Activated CD4-positive, alpha-beta T cell treated with anti-CD3 and anti-CD28 coated beads, Interleukin-2, amount 50 U/mL, for 48 hours (primary cell): ENCODE results near the gene SLN.
A peak's percentile ranks its signal among the peaks of the same experiment; 100 is the strongest.

ENCODE experiments used
- DNase-seq, 2 experiments: peaks; one replicate each; pipeline ENCODE4 v3.0.0-alpha.2; 2020

SLN gene

DNA sequence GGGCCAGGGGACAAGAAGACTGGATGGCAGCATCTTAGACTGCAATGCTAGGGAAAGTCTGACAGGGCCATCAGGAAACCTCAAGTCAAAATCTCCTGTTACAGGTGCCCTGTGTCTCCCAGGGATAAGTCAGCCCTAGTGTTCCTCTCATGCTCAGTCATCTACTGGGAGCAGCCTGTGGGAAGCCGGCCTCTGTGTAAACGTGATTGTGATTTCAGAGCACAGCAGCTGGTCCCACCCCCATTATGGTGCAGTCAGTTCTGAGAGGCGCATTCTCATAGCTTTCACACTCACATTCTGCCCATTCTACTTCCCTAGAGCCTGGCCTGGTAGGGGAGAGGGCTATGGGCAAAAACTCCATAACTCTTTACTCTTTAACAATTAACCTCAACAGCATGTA is 7.2 kb upstream of the SLN start:
- no peak for DNase-seq

DNA sequence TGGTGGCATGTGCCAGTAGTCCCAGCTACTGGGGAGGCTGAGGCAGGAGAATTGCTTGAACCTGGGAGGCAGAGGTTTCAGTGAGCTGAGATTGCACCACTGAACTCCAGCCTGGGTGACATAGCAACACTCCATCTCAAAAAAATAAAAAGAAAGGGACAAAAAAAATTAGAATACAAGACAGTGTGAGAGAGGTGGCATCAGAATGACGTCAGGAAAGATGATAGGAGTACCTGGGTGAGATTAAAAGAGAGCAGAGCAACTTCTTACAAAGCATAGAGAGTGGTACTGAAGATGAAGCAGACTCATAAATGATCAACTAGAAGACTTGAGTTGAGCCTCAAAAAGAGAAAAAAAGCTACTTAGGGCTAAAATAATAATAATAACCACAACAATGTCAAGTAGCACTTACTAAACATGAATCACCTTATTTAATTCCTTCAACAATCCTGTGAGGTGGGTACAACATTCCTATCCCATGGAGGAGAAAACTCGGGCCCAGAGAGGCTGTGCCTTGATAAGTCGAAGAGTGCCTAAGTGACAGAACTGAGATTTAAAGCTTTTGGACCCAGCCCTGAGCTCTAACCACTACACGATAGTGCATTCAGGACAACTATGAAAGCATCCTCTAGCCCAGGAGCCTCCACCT is 5.2 kb upstream of the SLN start:
- no peak for DNase-seq

- no peak for DNase-seq
Measured at GRCh38 chr11:107713009-107713408, 1.2 kb upstream of the SLN start.

GRCh38 chr11:107710301-107710700 is 1.6 kb downstream of the SLN start:
- DNase-seq: no peak

DNA sequence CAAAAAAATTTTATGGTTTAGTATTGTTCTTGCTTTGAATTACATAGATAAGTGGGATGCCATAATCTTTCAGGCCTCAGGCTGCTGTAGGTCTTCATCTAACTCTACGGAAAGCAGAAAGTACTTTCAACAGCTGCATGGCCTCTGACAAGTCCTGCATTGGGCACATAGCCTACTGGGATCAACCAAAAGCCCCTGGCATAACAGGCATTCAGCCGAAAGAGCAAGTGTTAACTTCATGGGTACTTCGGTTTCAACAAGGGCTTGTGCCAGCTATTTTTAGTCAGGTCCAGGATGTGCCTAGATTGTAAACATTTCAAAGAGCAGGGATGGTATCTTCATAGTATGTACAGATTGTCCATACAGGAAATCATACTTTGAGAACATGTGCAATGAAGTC is 3.1 kb downstream of the SLN start:
- no peak for DNase-seq

DNA sequence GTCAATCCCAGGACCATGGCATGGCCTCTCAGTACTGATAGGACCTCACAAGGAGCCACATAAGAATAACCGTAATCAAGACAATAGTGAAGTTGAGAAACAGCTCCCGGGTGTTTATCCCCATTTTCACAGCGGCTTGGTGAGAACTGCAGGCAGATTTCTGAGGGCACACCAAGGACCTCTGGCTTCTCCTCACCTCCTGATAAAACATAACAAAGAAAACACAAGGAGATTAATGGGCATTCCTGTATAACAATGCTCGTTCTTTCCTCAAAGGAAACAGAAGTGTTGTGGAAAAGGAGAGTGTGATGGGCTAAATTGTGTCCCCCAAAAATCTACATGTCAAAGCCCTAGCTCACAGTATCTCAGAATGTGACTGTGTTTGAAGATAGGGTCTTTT is 4.0 kb downstream of the SLN start:
- DNase-seq: no peak

DNA sequence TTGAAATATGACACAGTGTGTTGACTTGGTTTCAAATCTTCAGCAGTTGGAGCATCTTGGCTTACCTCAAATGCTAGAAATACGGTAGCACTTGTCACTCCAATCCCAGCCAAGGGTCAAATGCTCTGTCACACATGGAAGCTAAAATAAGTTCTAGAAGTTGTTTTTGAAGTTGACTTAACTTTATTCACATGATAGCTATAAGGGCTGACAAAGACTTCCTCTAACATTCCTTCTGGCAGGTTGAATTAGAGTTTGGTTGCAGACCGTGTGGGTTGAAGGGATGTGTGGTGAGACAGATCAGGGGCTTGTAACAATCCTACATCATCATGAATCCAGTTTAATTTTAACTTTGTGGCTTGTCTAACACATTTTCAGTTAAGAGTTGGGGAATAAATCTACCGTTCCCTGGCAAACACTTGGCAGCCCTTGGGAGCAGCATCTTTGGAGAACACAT is 4.6 kb downstream of the SLN start:
- DNase-seq: no peak

DNA sequence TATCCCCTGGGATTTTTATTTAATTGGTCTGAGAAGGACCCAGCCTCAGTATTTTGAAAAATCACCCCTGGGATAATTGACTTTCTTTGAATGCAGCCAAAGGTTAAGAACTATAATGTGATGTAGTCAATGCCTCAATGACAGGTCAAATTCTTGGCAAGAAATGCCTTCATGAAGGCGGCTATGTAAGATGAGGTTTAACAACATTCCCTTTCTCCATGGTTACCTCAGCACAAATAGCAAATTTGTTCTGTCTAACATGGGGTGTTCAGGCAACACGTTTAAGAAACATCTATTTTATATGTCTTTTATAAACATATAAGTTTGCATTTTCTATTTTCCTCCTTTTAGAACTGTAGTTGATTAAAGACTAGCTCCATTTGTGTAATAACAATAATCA is 5.3 kb downstream of the SLN start:
- no peak for DNase-seq

DNA sequence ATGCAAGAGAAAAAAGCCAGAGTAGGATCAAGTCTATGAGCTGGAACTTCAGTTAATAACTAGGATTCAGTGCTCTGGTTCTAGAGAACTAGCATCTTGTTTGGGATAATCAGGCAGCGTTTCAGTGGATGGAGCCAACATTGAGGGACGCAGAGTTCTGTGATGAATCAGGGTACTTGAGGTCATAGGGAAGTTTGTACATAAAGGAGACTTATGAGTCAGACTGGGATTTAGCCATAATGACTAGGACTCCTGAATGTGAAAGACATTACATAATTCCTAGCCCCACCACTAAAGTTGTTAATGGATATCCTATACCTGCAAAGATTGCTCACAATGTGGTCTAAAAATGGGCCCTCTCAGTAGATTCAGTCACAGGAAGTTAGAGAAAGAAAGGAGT is 6.8 kb downstream of the SLN start:
- DNase-seq: no peak

- DNase-seq: no peak
Measured at GRCh38 chr11:107704451-107704850, 7.4 kb downstream of the SLN start.

GRCh38 chr11:107702723-107703122 is 9.1 kb downstream of the SLN start:
- DNase-seq: no peak

GRCh38 chr11:107702109-107702660 is 9.7 kb downstream of the SLN start:
- no peak for DNase-seq

- no peak for DNase-seq
Measured at GRCh38 chr11:107699371-107700285, 12.2 kb downstream of the SLN start.

DNA sequence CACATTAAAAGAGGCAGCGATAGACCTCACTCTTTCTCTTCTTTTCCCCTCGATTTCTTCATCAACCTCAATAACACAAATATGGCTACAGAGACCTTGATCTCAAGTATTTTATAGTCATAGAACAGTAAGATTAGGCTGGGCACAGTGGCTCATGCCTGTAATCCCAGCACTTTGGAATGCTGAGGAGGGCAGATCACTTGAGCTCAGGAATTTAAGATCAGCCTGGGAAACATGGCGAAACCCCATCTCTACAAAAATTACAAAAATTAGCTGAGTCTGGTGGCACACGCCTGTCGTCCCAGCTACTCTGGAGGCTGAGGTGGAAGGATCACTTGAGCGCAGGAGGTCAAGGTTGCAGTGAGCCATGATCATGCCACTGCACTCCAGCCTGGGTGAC is 14.6 kb downstream of the SLN start:
- no peak for DNase-seq

- no peak for DNase-seq
Measured at GRCh38 chr11:107696140-107696539, 15.7 kb downstream of the SLN start.

- DNase-seq: no peak
Measured at GRCh38 chr11:107695446-107695845, 16.4 kb downstream of the SLN start.

- no peak for DNase-seq
Measured at GRCh38 chr11:107691000-107691750, 20.7 kb downstream of the SLN start.

DNA sequence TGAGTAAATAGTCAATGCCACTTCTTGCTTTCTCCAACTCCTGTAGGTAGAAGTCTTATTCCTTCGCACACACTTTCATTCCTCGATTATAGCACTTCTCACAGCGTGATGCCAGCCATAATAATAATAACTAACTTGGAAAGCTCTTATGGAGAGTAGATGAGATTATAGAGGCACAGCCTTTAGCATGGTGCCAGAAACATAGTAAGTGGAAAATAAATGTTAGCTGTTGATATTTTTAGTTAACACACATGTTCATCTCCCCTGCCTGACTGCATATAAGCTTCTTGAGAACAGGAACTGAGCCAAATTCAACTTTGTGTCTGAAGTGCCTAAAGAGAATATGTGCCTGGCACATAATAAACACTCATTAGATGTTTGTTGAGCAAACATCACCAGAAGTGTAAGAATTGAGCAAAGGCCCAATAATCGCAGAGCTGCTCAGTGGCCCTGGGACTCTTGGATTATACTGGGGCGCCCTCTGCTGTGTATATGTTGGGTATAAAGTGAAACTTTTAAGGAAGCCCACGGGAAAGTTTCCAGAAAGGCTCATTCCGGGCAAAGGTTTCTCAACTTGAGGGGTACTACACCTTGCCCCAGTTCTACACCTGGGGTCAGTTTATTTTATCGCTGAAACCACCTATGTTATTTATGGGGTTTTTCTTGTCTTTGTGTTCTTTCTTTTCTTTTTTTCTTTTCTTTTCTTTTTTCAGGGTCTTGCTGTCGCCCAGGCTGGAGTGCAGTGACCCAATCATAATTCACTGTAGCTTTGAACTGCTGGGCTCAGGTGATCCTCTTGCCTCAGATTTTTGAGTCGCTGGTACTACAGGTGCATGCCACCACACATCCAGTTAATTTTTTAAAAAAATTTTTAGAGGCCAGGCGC is 22.3 kb downstream of the SLN start:
- peak; percentile 55 to 67 for DNase-seq

GRCh38 chr11:107688322-107688918 is 23.4 kb downstream of the SLN start:
- no peak for DNase-seq

- DNase-seq: no peak
Measured at GRCh38 chr11:107683807-107684206, 28.0 kb downstream of the SLN start.

DNA sequence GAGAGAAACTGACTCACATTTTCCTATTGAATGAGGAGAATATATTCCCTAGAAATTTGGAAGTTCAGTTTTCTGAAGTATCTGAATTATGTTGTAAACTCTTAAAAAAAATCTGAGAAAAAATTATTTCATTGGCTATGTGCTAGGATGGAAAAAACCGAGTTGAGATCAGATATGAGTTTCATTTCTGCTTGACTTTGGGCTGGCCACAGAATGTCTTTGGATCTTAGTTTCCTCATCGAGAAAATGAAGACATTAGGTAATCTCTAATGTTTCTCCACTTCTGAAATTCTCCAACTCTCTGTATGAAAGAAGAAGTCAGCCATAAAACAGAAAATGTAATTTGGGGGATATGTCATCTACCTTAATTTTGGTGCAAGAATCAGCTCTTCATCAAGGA is 28.8 kb downstream of the SLN start:
- DNase-seq: no peak

- no peak for DNase-seq
Measured at GRCh38 chr11:107682572-107682971, 29.3 kb downstream of the SLN start.
